Measurements from ENCODE around the gene SPAG5.
A peak's percentile ranks its signal among the peaks of the same experiment; 100 is the strongest.
"Not testable (repeated sequence)": the region's sequence is repeated elsewhere in the genome, so short reads cannot be mapped to it uniquely, and the experiment has no call there.

The SPAG5 gene

DNA sequence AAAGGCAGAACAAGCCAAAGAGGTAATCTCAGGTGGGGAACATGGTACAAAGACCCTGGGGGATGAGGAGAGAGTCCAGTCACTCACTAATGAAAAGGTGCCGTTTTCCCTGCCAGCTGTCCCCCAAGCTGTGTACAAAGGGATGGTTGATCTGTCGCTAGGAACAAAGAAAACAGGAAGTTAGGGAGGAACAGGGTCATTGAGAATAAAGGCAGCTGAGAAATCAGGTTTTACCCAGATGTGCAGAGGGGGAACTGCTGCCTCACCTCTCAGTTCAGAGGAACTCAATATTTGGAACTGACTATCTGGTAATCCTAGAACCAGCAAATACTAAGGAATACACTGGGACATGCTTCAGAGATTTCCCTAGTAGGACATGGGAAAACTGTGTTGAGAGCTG is 13.7 kb upstream of the SPAG5 start:
- DNase-seq, result no peak

DNA sequence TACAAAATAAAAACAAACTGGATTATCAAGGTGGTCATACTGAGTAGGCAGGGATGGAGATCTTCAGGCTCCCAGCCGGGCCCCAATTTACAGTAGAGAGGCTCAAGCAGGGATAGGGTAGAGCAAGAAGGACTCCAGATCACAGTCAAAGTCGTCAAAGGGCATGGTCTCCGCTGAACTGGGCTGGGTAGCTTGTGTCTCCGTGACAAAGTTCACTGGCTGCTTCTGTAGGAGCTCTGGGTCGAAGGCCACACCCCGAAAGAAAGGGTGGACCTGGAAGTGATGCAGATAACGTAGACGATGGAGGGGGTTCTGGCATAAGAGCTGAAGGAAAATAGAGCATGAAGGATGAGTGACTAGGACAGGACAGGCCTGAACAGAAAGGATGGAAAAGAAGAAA is 11.6 kb upstream of the SPAG5 start:
- DNase-seq, result no peak

DNA sequence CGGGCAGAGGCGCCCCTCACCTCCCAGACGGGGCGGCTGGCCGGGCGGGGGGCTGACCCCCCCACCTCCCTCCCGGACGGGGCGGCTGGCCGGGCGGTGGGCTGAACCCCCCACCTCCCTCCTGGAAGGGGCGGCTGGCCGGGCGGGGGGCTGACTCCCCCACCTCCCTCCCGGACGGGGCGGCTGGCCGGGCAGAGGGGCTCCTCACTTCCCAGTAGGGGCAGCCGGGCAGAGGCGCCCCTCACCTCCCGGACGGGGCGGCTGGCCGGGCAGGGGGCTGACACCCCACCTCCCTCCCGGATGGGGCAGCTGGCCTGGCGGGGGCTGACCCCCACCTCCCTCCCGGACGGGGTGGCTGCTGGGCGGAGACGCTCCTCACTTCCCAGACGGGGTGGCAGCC is 5.2 kb upstream of the SPAG5 start:
- DNase-seq, result not testable (repeated sequence)

GRCh38 chr17:28599311-28600184 is 723 bp upstream of the SPAG5 start:
- peak; percentile 72 for DNase-seq

DNA sequence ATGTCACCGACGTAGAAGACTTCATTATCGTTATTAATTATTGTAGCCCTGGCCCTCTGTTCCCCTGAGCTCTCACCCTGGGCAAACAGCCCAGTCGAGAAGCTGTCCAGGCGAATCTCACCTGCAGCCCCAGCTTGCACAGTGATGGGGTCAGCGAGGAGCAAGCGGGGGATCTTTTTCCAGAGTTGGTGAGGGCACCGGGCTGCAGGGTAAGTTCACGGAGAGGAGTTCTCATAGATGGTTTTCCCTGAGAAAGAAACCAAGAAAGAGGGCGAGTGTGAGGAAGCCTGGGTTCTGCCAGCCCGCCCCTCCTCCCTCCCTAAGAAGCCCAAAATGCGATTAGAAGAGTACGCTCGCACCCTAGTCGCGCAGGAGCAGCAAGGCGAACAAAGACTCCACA is 436 bp downstream of the SPAG5 start:
- DNase-seq, result no peak

DNA sequence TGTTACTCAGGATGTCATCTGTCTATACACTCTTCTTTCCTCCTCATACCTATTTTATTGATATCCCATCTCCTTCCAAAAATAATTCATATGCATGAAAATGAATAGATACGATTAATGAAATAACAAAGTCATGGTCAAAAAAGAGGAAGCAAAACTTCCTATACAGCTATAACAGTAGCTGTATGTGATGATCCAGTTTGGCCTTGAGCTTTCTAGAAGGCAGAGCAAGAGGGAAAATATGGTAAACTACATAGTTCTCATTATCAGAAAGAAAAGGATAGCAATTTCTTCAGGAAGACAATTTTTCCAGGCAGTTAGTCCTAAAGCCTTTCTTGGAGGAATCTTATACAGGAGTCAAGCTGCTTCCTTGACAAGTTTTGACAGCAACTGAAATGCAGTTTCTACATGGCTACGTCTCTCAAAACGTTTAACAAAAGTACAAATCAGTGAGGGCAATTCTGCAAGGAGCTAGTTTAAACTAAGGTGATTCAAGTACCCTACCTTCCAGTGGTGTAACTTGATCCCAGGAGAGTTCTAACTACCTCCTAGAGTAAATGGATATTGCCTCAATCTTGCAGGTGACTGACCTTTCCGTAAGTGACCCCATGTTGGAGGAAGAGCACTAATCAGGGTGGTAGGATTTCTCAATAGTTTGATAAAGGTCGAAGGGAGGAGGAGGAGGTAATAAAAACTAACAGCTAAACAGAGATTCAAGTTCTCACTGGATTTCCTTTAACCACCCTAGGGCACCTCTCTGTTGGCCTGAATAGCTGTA is 1.0 kb downstream of the SPAG5 start:
- DNase-seq, result no peak

DNA sequence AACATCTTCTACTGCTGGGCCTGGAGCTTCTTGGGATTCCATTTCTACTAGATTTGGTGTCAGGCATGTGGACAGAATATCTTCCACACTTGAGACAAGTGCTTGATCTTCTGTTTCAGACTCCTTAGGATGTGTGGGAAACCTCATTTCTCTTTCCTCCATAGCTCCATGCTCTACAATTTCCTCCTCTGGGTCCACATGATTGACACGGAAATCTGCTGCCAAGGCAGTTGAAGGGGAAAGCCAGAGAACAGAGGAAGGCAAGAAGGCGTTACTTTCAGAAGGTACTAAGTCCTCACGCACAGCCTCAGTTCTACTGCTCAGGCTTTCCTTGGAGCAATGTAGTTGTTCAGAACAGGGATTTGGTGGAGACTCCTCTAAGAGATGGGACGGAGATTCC is 6.6 kb downstream of the SPAG5 start:
- DNase-seq, result no peak

DNA sequence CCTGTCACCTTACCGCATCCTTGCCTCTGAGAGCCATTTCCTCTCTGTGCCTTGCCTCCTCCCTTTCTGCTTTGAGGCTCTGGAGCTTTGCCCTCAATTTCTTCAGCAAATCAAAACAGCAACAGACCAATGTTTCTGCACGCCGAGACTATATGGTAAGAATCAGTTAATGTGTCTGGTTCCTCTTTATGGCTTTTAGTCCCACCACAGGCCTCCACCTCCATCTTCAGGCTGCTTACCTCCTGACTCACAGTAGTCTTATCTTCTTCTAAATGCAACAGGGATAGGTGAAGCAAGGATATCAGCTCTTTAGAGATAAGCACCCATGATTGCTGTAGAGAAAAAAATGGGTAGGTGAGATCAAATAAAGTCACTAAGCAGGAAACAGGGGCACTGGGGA is 13.0 kb downstream of the SPAG5 start:
- no peak for DNase-seq

GRCh38 chr17:28584434-28584833 is 14.4 kb downstream of the SPAG5 start:
- no peak for DNase-seq

GRCh38 chr17:28582513-28582912 is 16.3 kb downstream of the SPAG5 start:
- DNase-seq, result no peak

- DNase-seq, result no peak
Measured at GRCh38 chr17:28580959-28581358, 17.9 kb downstream of the SPAG5 start.

DNA sequence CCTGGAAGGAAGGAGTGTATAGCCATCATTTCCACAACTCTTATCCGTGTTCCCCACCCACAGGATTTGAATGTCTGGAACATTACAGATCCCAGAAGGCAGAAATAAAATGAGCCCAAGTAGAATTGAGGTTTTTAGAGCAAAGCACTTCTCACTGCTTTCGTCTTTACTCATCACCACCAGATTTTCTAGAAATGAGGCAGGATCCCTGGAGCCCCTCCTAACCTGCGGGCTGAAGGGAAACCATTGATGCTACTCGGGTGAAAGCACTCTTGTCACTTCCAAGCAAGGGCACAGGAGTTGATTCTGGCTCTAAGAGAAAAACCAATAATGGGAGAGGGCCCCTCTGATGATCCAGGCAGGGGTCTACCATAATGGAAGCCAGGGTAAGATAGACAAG is 19.3 kb downstream of the SPAG5 start:
- DNase-seq, result no peak

DNA sequence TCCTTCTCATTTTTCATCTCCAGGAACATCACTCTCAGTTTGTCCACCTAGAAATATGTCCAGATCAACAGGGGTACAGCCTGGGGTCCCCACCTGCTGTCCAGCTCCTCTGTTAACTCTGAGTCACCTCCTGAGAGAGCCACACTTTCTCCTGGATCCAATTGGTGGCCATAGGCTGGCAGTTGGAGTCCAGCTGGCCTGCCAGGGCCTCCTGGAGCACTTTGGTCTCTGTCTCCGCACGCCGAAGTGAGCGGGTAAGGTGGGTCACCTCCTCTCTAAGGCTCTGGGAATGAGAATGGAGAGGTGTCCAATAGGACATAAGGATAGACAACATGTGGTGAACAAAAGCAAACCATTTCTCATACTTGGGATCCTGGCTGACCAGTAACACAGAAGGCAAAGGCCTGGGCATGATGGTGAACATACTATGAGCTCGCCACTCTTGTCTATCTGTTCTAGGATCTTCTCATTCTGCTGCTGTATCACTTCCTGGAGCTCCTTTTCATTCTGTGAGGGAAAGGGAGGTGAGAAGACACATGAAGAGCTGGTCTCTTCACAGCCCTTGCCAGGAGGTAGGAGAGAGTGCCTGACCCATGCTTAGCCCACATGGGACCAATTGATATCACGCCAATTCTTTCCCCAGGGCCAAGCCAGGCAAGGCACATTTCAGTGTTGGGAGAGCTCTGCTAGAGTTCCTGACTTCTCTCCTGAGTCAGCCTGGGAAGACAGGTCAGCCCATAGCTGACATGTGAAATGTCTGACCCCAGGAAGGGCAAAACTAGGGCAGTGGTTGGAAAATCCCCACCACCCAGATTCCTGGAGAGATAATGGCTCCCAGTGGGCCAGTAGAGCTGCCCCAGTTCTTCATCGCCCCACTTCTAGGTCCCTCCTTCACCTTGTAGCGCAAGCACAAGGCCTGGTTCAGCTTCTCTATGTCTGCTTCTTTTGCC is 20.3 kb downstream of the SPAG5 start:
- no peak for DNase-seq

DNA sequence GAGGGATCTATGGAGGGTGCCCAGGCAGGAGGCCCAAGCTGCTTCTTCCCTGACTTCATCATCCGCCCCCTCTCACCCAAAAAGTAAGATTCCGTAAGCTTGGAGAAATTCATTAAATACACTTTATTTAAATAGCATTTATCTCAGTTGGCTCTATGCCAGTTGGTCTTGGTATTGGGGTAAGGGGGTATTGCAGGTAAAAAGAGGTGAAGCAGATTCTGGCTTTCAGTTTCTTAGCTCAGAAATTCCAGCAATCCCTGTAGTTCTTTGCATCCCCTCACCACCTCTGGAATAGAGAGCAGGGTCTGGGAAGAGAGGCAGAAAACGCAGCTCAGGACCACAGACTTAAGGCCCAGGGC is 21.4 kb downstream of the SPAG5 start:
- no peak for DNase-seq

- peak; percentile 97 for DNase-seq
Measured at GRCh38 chr17:28576758-28577465, 21.9 kb downstream of the SPAG5 start, which contains the start of gene ALDOC. TSS of gene ALDOC (minus strand) at chr17:28576895. CDS start at chr17:28575532, 1,363 bp downstream.

DNA sequence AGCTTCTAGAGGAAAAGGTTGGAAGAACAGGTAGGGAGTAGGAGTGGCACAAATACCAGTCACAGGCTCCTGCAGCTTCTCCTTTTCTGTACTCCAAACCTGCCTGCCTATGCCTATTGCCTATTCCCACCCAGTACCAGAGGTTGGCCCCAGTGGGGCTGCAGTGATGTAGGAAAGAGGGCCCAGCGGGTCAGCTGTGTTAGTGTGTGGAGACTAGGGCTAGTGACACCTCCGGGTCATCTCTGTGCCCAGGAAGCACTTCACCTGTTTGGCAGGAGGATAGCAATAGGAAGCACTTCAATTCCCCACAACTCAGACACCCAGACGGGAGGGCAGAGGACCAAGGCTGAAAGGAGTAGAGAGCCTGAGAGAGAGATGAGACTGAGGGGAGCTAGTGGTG is 22.8 kb downstream of the SPAG5 start:
- not testable (repeated sequence) for DNase-seq

GRCh38 chr17:28575126-28575795 is 23.6 kb downstream of the SPAG5 start:
- no peak for DNase-seq

GRCh38 chr17:28574526-28574925 is 24.3 kb downstream of the SPAG5 start:
- peak; percentile 36 for DNase-seq

- no peak for DNase-seq
Measured at GRCh38 chr17:28573966-28574480, 24.8 kb downstream of the SPAG5 start.

- DNase-seq, result no peak
Measured at GRCh38 chr17:28573521-28573920, 25.3 kb downstream of the SPAG5 start.

GRCh38 chr17:28573040-28573380 is 25.8 kb downstream of the SPAG5 start:
- no peak for DNase-seq
